SK-N-SH (cell line): ENCODE measurements around the gene PTPMT1.

Experiments
- CTCF ChIP-seq: fragments of 200-600 bp; sonication (generic); IDR thresholded peaks from 2 replicates; pipeline ENCODE4 v1.6.1; 2017; ENCODE audit warnings: antibody characterized with exemption, mild to moderate bottlenecking, moderate library complexity
- NRF1 ChIP-seq: IDR thresholded peaks from 2 replicates; pipeline ENCODE4 v1.6.1; 2012; ENCODE audit warnings: low read depth, mild to moderate bottlenecking, low read length
- SMC3 ChIP-seq: IDR thresholded peaks from 2 replicates; pipeline ENCODE4 v1.6.1; 2012; ENCODE audit warnings: low read depth, low read length, improper control_type of control experiment

GRCh38 chr11:47552566-47553405 is 12.6 kb upstream of the PTPMT1 start, which contains the start of gene CELF1:
- TF ChIP-seq SMC3 = no peak
- peak; percentile 33; the same call in 1 of the 2 replicates for TF ChIP-seq NRF1
- peak; percentile 81 for TF ChIP-seq CTCF
